ENCODE data around the gene UPF1. TPM values are rescaled to one million over a fixed set of nuclear protein-coding genes. Genes with fewer than 3 reads are reported as not detected.

The UPF1 gene
- total RNA-seq, 1 donor, result 36.6 TPM

DNA sequence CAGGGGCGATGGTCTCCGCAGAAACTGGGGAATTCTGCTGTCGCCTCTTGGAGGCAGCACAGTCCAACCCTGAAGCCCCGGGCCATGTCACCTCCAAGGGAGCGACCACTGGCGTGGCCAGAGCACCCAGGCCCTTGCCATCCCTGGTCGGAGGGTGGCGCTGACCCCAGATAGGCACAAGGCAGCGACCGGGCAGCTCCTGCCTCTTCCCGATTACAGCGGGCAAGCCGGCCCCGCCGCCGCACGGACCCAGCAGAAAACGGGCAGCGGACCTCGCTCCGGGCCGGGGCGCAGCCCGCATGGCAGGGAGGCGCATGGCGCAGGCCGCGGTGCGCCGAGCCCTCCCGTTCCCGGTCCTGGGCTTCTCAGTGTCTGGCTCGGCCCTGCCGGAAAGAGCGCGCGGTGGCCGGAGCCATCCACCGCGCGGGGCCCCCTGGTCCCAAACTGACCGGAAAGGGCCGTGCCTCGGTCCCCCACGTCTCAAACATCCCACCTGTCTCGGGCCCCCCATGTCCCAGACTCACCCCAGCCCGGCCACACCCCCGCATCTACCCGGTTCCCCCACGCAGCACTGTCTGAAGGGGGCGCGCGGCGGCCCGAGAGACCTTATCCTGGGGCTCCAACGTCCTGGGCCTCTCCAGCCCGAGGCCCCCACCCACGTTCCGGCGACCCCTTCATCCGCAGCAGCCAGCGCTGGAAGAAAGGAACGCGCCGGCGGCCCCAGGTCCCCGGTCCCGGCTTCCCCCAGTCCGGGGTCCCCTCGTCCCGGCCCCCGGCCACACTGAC is 63.5 kb downstream of the UPF1 start:
- Histone ChIP-seq H3K4me2 (ENCODE audit: insufficient read depth, low read length) (peak overlapping the region; percentile 70), H2AFZ (ENCODE audit: low read length) (no peak overlapping the region), H3K36me3 (ENCODE audit: insufficient read depth, low read length) (peaks cover 4% of the 10 kb centered on the region), H3K27ac (ENCODE audit: low read depth, low read length) (no peak overlapping the region), H3K27me3 (ENCODE audit: insufficient read depth, low read length) (peaks cover 18% of the 10 kb centered on the region), H3K4me3 (ENCODE audit: insufficient read depth, low read length) (peak overlapping the region; percentile 63), H4K20me1 (ENCODE audit: insufficient read depth, low read length) (peaks cover 4% of the 10 kb centered on the region), H3K79me2 (ENCODE audit: insufficient read depth, low read length) (no peaks in the 10 kb centered on the region), H3K4me1 (ENCODE audit: insufficient read depth, low read length) (no peaks in the 10 kb centered on the region), H3K9me3 (ENCODE audit: low read depth, low read length) (no peaks in the 10 kb centered on the region)
- no peak for TF ChIP-seq CTCF (IDR thresholded peaks at IDR 0.05; ENCODE audit: extremely low read depth, low read depth, low read length)
- peak; percentile 97 for DNase-seq (ENCODE audit: insufficient read length, low spot score, missing footprints)

GRCh38 chr19:18895824-18896341 is 64.1 kb downstream of the UPF1 start, which contains the start of gene CERS1:
TSS of gene CERS1 (minus strand) at chr19:18896158. CDS start at chr19:18896072, 86 bp downstream.
- Histone ChIP-seq H2AFZ (ENCODE audit: low read length) (no peak within 1 kb of the TSS), H3K36me3 (ENCODE audit: insufficient read depth, low read length) (peaks cover 4% of the 10 kb centered on the region), H3K79me2 (ENCODE audit: insufficient read depth, low read length) (no peaks in the 10 kb centered on the region), H3K9me3 (ENCODE audit: low read depth, low read length) (no peaks in the 10 kb centered on the region), H3K27ac (ENCODE audit: low read depth, low read length) (no peak within 1 kb of the TSS), H3K4me2 (ENCODE audit: insufficient read depth, low read length) (peak within 1 kb of the TSS; percentile 70), H4K20me1 (ENCODE audit: insufficient read depth, low read length) (peaks cover 4% of the 10 kb centered on the region), H3K4me3 (ENCODE audit: insufficient read depth, low read length) (peak within 1 kb of the TSS; percentile 63), H3K27me3 (ENCODE audit: insufficient read depth, low read length) (peaks cover 18% of the 10 kb centered on the region), H3K4me1 (ENCODE audit: insufficient read depth, low read length) (no peaks in the 10 kb centered on the region)
- peak; percentile 94 for DNase-seq (ENCODE audit: insufficient read length, low spot score, missing footprints)
- TF ChIP-seq CTCF (IDR thresholded peaks at IDR 0.05; ENCODE audit: extremely low read depth, low read depth, low read length), result no peak

DNA sequence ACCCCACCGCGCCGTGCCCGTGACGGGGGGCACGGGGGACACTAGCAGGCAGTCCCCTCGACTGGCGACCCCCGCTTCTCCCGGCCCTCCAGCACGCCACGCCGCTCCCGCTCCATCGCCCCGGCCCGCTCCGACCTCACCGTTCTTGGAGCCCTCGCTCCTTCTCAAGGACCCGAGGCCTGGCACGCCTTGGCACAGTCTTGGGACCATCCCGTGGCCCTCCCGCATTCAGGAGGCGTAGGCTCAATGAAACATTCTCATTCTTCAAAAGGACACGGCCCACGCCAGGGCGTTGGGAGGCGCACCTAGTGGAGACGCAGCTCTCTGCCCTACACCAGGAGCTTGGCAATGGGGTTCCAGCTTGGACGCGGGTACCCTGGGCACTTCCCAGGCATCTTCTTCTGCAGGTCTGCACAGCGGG is 64.7 kb downstream of the UPF1 start:
- peak; percentile 94 for DNase-seq (ENCODE audit: insufficient read length, low spot score, missing footprints)
- H2AFZ ChIP-seq (ENCODE audit: low read length), result no peak overlapping the region

More for the DNA sequence above, 64.7 kb downstream of the UPF1 start:
- Histone ChIP-seq H3K27me3 (ENCODE audit: insufficient read depth, low read length) (peaks cover 18% of the 10 kb centered on the region), H3K27ac (ENCODE audit: low read depth, low read length) (no peak overlapping the region), H3K9me3 (ENCODE audit: low read depth, low read length) (no peaks in the 10 kb centered on the region), H3K4me3 (ENCODE audit: insufficient read depth, low read length) (no peak overlapping the region), H3K79me2 (ENCODE audit: insufficient read depth, low read length) (no peaks in the 10 kb centered on the region), H3K4me2 (ENCODE audit: insufficient read depth, low read length) (peak overlapping the region; percentile 18), H3K4me1 (ENCODE audit: insufficient read depth, low read length) (no peaks in the 10 kb centered on the region), H4K20me1 (ENCODE audit: insufficient read depth, low read length) (peaks cover 4% of the 10 kb centered on the region), H3K36me3 (ENCODE audit: insufficient read depth, low read length) (peaks cover 8% of the 10 kb centered on the region)
- TF ChIP-seq CTCF (IDR thresholded peaks at IDR 0.05; ENCODE audit: extremely low read depth, low read depth, low read length), result no peak

Data from osteoblast (primary cell).